Liver (tissue), 9 donors: ENCODE results near the gene RSU1. TPM values are rescaled to one million over a fixed set of nuclear protein-coding genes. Genes with fewer than 3 reads are reported as not detected.

ENCODE experiments used
- DNase-seq: peaks from one replicate; pipeline ENCODE4 v3.0.0-alpha.2; 2017; ENCODE audit warnings: low spot score
- H3K27ac ChIP-seq, 2 donors: one replicate each; pipeline ENCODE4 v1.7.0; 2013; ENCODE audit warnings: inconsistent platforms in 2 of 2, low read length in 2 of 2, control low read depth in 1 of 2, low read depth in 1 of 2, mild to moderate bottlenecking in 1 of 2
- H3K27me3 ChIP-seq, 4 donors: one replicate each; pipeline versions ENCODE4 v1.6.1 to v1.7.0; 2013; ENCODE audit warnings: low read length in 3 of 4, inconsistent platforms in 1 of 4, mild to moderate bottlenecking in 1 of 4, moderate library complexity in 1 of 4; ENCODE audit not compliant: control insufficient read depth in 4 of 4, insufficient read depth in 4 of 4
- H3K36me3 ChIP-seq, 4 donors: one replicate each; pipeline versions ENCODE4 v1.6.1 to v1.7.0; 2013; ENCODE audit warnings: low read length in 3 of 4, mild to moderate bottlenecking in 3 of 4, low read depth in 1 of 4, moderate library complexity in 1 of 4; ENCODE audit not compliant: control insufficient read depth in 4 of 4, insufficient read depth in 3 of 4
- H3K4me1 ChIP-seq, 4 donors: one replicate each; pipeline versions ENCODE4 v1.6.1 to v1.7.0; 2013; ENCODE audit warnings: low read length in 3 of 4, mild to moderate bottlenecking in 3 of 4, moderate library complexity in 1 of 4; ENCODE audit not compliant: control insufficient read depth in 4 of 4, insufficient read depth in 4 of 4
- H3K4me3 ChIP-seq, 3 donors: one replicate each; pipeline versions ENCODE4 v1.6.1 to v1.7.0; 2013; ENCODE audit warnings: low read length in 3 of 3, control low read depth in 1 of 3, low read depth in 1 of 3, mild to moderate bottlenecking in 1 of 3
- H3K9ac ChIP-seq, 2 donors: one replicate each; pipeline ENCODE4 v1.7.0; 2013; ENCODE audit warnings: low read length in 2 of 2, mild to moderate bottlenecking in 2 of 2, moderate library complexity in 2 of 2, control low read depth in 1 of 2, low read depth in 1 of 2
- H3K9me3 ChIP-seq, 4 donors: one replicate each; pipeline versions ENCODE4 v1.6.1 to v1.7.0; 2013; ENCODE audit warnings: low read length in 3 of 4; ENCODE audit not compliant: control insufficient read depth in 4 of 4
- ATF3 ChIP-seq: IDR thresholded peaks from 2 replicates; pipeline ENCODE4 v1.6.1; 2016; ENCODE audit warnings: antibody characterized with exemption
- CTCF ChIP-seq: fragments of 150-350 bp; IDR thresholded peaks from 2 replicates; pipeline ENCODE4 v1.5.1; 2017; ENCODE audit warnings: improper control_type of control experiment, low read depth, low read length; ENCODE audit not compliant: missing input control
- EGR1 ChIP-seq, 2 donors: IDR thresholded peaks; 2 replicates each; pipeline ENCODE4 v1.6.1; 2016 to 2018; ENCODE audit warnings: antibody characterized with exemption in 2 of 2, low read depth in 2 of 2
- FOXA1 ChIP-seq: IDR thresholded peaks from 2 replicates; pipeline ENCODE4 v1.6.1; 2016; ENCODE audit warnings: antibody characterized with exemption
- FOXA2 ChIP-seq: IDR thresholded peaks from 2 replicates; pipeline ENCODE4 v1.6.1; 2016; ENCODE audit warnings: antibody characterized with exemption
- GABPA ChIP-seq, 2 donors: IDR thresholded peaks in 1 of 2; conservative IDR thresholded peaks in 1 of 2; 2 replicates each; pipeline ENCODE4 v1.6.1; 2016; ENCODE audit warnings: antibody characterized with exemption in 2 of 2, mild to moderate bottlenecking in 1 of 2, moderate library complexity in 1 of 2
- HNF4G ChIP-seq: IDR thresholded peaks from 2 replicates; pipeline ENCODE4 v1.6.1; 2016; ENCODE audit warnings: antibody characterized with exemption
- JUND ChIP-seq, 2 donors: IDR thresholded peaks; 2 replicates each; pipeline ENCODE4 v1.6.1; 2016; ENCODE audit warnings: antibody characterized with exemption in 2 of 2
- MAX ChIP-seq: IDR thresholded peaks from 2 replicates; pipeline ENCODE4 v1.6.1; 2016; ENCODE audit warnings: antibody characterized with exemption
- NR2F2 ChIP-seq: IDR thresholded peaks from 2 replicates; pipeline ENCODE4 v1.6.1; 2016; ENCODE audit warnings: antibody characterized with exemption
- RAD21 ChIP-seq, 2 donors: IDR thresholded peaks; 2 replicates each; pipeline ENCODE4 v1.6.1; 2016; ENCODE audit warnings: antibody characterized with exemption in 2 of 2, mild to moderate bottlenecking in 2 of 2
- REST ChIP-seq: IDR thresholded peaks from 2 replicates; pipeline ENCODE4 v1.6.1; 2016; ENCODE audit warnings: antibody characterized with exemption, mild to moderate bottlenecking
- RXRA ChIP-seq, 2 donors: IDR thresholded peaks; 2 replicates each; pipeline ENCODE4 v1.6.1; 2017 to 2018; ENCODE audit warnings: antibody characterized with exemption in 2 of 2, mild to moderate bottlenecking in 1 of 2
- SP1 ChIP-seq: IDR thresholded peaks from 2 replicates; pipeline ENCODE4 v1.6.1; 2018; ENCODE audit warnings: antibody characterized with exemption, mild to moderate bottlenecking
- TAF1 ChIP-seq: conservative IDR thresholded peaks from 2 replicates; pipeline ENCODE4 v1.6.1; 2016; ENCODE audit warnings: antibody characterized with exemption, mild to moderate bottlenecking
- YY1 ChIP-seq: IDR thresholded peaks from 2 replicates; pipeline ENCODE4 v1.6.1; 2016; ENCODE audit warnings: antibody characterized with exemption, mild to moderate bottlenecking
- ZBTB33 ChIP-seq: IDR thresholded peaks from 2 replicates; pipeline ENCODE4 v1.6.1; 2016; ENCODE audit warnings: antibody characterized with exemption
- WGBS: extraction: QIAGEN DNeasy Blood & Tissue Kit; methylation state at CpG from one replicate; pipeline ENCODE4 v1.1.7; 2013; 5-methylcytosine and 5-hydroxymethylcytosine counted together
- polyA plus RNA-seq, 2 donors: library from polyadenylated mRNA; stranded (reverse) in 1 of 2; unstranded in 1 of 2; fragments of 200-250 nt in 1 of 2; fragments of >200 nt in 1 of 2; fragmentation: Nextera tagmentation in 1 of 2; extraction: Ambion mirVana in 1 of 2; gene quantifications; one replicate each; pipeline versions ENCODE4 v1.2.1 to v1.2.3, GENCODE V29; 2013 to 2015
- total RNA-seq, 2 donors: library from RNA; depleted of rRNA; stranded (reverse); fragments of >200 nt; gene quantifications; one replicate each; pipeline ENCODE4 v1.2.3, GENCODE V29; 2014
- donor health status: healthy.
- donor health status: healthy.
- donor health status: healthy.
- donor health status: healthy.
- donor health status: healthy.

RSU1 gene
- total and polyA plus RNA-seq, 4 donors: 19.2 to 38.2 (median 28.0) TPM

GRCh38 chr10:16570731-16571130, 246.5 kb downstream of the RSU1 start:
- H3K27me3 ChIP-seq: peaks cover 0 to 2% (median 1%) of the 10 kb centered on the region in 4 donors
- peaks cover 0 to 3% (median 0%) of the 10 kb centered on the region in 4 donors for H3K9me3 ChIP-seq
- 63% methylated on average over 4 of the region's 4 CpGs for WGBS
- H3K9ac ChIP-seq: no peak overlapping the region
- no peak for TF ChIP-seq HNF4G
- no peak for TF ChIP-seq GABPA (IDR thresholded peaks at IDR 0.05 in 1 of 2, conservative IDR thresholded peaks at IDR 0.05 in 1 of 2)
- TF ChIP-seq ATF3: no peak
- no peak for TF ChIP-seq SP1
- no peak for TF ChIP-seq CTCF
- TF ChIP-seq MAX: no peak
- no peak for TF ChIP-seq ZBTB33
- TF ChIP-seq FOXA2: no peak
- TF ChIP-seq JUND (IDR thresholded peaks at IDR 0.05): no peak
- no peak for TF ChIP-seq EGR1 (IDR thresholded peaks at IDR 0.05; ENCODE audit: low read depth in 2 of 2)
- TF ChIP-seq RXRA (IDR thresholded peaks at IDR 0.05): no peak
- H3K27ac ChIP-seq: no peak overlapping the region
- H3K36me3 ChIP-seq: no peaks in the 10 kb centered on the region
- no peaks in the 10 kb centered on the region for H3K4me1 ChIP-seq
- no peak for DNase-seq
- H3K4me3 ChIP-seq: no peak overlapping the region

GRCh38 chr10:16566202-16566805, 250.9 kb downstream of the RSU1 start:
- TF ChIP-seq YY1: no peak

GRCh38 chr10:16565604-16566003, 251.6 kb downstream of the RSU1 start:
- DNase-seq: no peak
- no peak overlapping the region for H3K4me3 ChIP-seq
- H3K4me1 ChIP-seq: no peaks in the 10 kb centered on the region
- H3K9ac ChIP-seq: no peak overlapping the region
- H3K36me3 ChIP-seq: no peaks in the 10 kb centered on the region
- no peaks in the 10 kb centered on the region for H3K9me3 ChIP-seq
- WGBS: 56% methylated on average over 3 of the region's 3 CpGs
- peaks cover 0 to 2% (median 0%) of the 10 kb centered on the region in 4 donors for H3K27me3 ChIP-seq
- no peak overlapping the region for H3K27ac ChIP-seq
- no peak for TF ChIP-seq SP1
- no peak for TF ChIP-seq YY1
- TF ChIP-seq NR2F2: no peak
- no peak for TF ChIP-seq FOXA1
- TF ChIP-seq JUND (IDR thresholded peaks at IDR 0.05): no peak
- no peak for TF ChIP-seq CTCF
- TF ChIP-seq ATF3: no peak
- TF ChIP-seq RXRA (IDR thresholded peaks at IDR 0.05): no peak
- no peak for TF ChIP-seq RAD21 (IDR thresholded peaks at IDR 0.05)
- TF ChIP-seq REST: no peak
- no peak for TF ChIP-seq TAF1
- TF ChIP-seq HNF4G: no peak

More at GRCh38 chr10:16566202-16566805, 250.9 kb downstream of the RSU1 start:
- H3K9me3 ChIP-seq: no peaks in the 10 kb centered on the region
- no peak overlapping the region for H3K27ac ChIP-seq
- no peaks in the 10 kb centered on the region for H3K36me3 ChIP-seq
- no peak for DNase-seq
- WGBS: 51% methylated on average over 7 of the region's 7 CpGs
- H3K9ac ChIP-seq: no peak overlapping the region
- no peak overlapping the region for H3K4me3 ChIP-seq
- no peaks in the 10 kb centered on the region for H3K4me1 ChIP-seq
- H3K27me3 ChIP-seq: peaks cover 0 to 2% (median 0%) of the 10 kb centered on the region in 4 donors
